SK-N-SH (cell line): ENCODE results near the gene ITGB6. TPM values are rescaled to one million over a fixed set of nuclear protein-coding genes. Genes with fewer than 3 reads are reported as not detected.

Experiments
- CTCF ChIA-PET: fragments of 300-600, 350-600 bp; formaldehyde crosslinking; extraction: SDS; loops from one replicate; lab custom pipeline; 2021; lab: Yijun Ruan, JAX
- POLR2A ChIA-PET: fragments of 350-600 bp; sonication (Branson Sonifier 250); formaldehyde crosslinking; extraction: SDS; loops from one replicate; lab custom pipeline; 2020; ENCODE audit warnings: antibody characterized with exemption, inconsistent platforms; lab: Yijun Ruan, JAX
- DNase-seq: peaks from one replicate; pipeline ENCODE4 v3.0.0; 2012
- H2AFZ ChIP-seq: fragments of 200-600 bp; sonication (generic); 2 replicates; pipeline ENCODE4 v1.8.1; 2016; ENCODE audit warnings: antibody characterized with exemption, mild to moderate bottlenecking, low read depth
- H3F3A ChIP-seq: fragments of 200-600 bp; sonication (generic); replicated peaks from 2 replicates; pipeline ENCODE3; 2016; ENCODE audit warnings: antibody characterized with exemption, mild to moderate bottlenecking; ENCODE audit not compliant: insufficient read depth
- H3K27ac ChIP-seq, 2 experiments: fragments of 200-500 bp in 1 of 2; fragments of 200-600 bp in 1 of 2; sonication (Bioruptor generic) in 1 of 2; sonication (generic), shearing (Covaris generic) in 1 of 2; 2 replicates each; pipeline versions ENCODE4 v1.5.1 to v1.6.1; 2014 to 2016; ENCODE audit warnings: low read depth in 2 of 2, inconsistent platforms in 1 of 2, low read length in 1 of 2, mild to moderate bottlenecking in 1 of 2, mixed read lengths in 1 of 2
- H3K27me3 ChIP-seq: fragments of 200-600 bp; sonication (generic), shearing (Covaris generic); 2 replicates; pipeline ENCODE4 v1.6.1; 2016; ENCODE audit warnings: mixed run types; ENCODE audit not compliant: insufficient read depth
- H3K36me3 ChIP-seq, 2 experiments: fragments of 200-500 bp in 1 of 2; fragments of 200-600 bp in 1 of 2; sonication (Bioruptor generic) in 1 of 2; sonication (generic) in 1 of 2; replicated peaks in 1 of 2; 2 replicates each; pipeline versions ENCODE3 to v1.5.1; 2014 to 2016; ENCODE audit warnings: low read length in 1 of 2, mild to moderate bottlenecking in 1 of 2; ENCODE audit not compliant: insufficient read depth in 2 of 2, control insufficient read depth in 1 of 2
- H3K4me1 ChIP-seq, 2 experiments: fragments of 200-500 bp in 1 of 2; fragments of 200-600 bp in 1 of 2; sonication (Bioruptor generic) in 1 of 2; sonication (generic), shearing (Covaris generic) in 1 of 2; 2 replicates each; pipeline versions ENCODE4 v1.5.1 to v1.6.1; 2014 to 2016; ENCODE audit warnings: low read depth in 1 of 2, low read length in 1 of 2, mixed run types in 1 of 2; ENCODE audit not compliant: insufficient read depth in 2 of 2, control insufficient read depth in 1 of 2
- H3K4me2 ChIP-seq: fragments of 200-600 bp; sonication (generic), shearing (Covaris generic); 2 replicates; pipeline ENCODE4 v1.6.1; 2017; ENCODE audit warnings: mixed run types
- H3K4me3 ChIP-seq, 2 experiments: fragments of 200-500 bp in 1 of 2; fragments of 200-600 bp in 1 of 2; sonication (Bioruptor generic) in 1 of 2; sonication (generic), shearing (Covaris generic) in 1 of 2; 2 replicates each; pipeline versions ENCODE4 v1.5.1 to v1.8.1; 2014 to 2016; ENCODE audit warnings: low read depth in 2 of 2, inconsistent platforms in 1 of 2, low read length in 1 of 2, mild to moderate bottlenecking in 1 of 2, mixed read lengths in 1 of 2, moderate library complexity in 1 of 2
- H3K79me2 ChIP-seq: fragments of 200-600 bp; sonication (generic); 2 replicates; pipeline ENCODE4 v1.8.1; 2017; ENCODE audit warnings: mild to moderate bottlenecking; ENCODE audit not compliant: insufficient read depth
- H3K9ac ChIP-seq: fragments of 200-600 bp; sonication (generic); 2 replicates; pipeline ENCODE4 v1.6.1; 2017; ENCODE audit warnings: mixed run types
- H3K9me2 ChIP-seq: fragments of 200-600 bp; sonication (generic); 2 replicates; pipeline ENCODE4 v1.6.1; 2017; ENCODE audit warnings: mixed run types
- H3K9me3 ChIP-seq: fragments of 200-600 bp; sonication (generic); 2 replicates; pipeline ENCODE4 v1.6.1; 2017; ENCODE audit warnings: mixed run types, mild to moderate bottlenecking, moderate library complexity
- H4K20me1 ChIP-seq: fragments of 200-600 bp; sonication (generic); 2 replicates; pipeline ENCODE4 v1.6.1; 2017; ENCODE audit warnings: mild to moderate bottlenecking, mixed run types; ENCODE audit not compliant: insufficient read depth
- ELF1 ChIP-seq: IDR thresholded peaks from 2 replicates; pipeline ENCODE4 v1.4.0; 2012
- EP300 ChIP-seq, 2 experiments: IDR thresholded peaks; 2 replicates each; pipeline versions ENCODE4 v1.4.0 to v1.6.1; 2012; ENCODE audit warnings: borderline replicate concordance in 1 of 2, low read depth in 1 of 2, low read length in 1 of 2
- GATA2 ChIP-seq: sonication (generic); formaldehyde crosslinking; IDR thresholded peaks from 2 replicates; pipeline ENCODE4 v1.5.0; 2020; ENCODE audit warnings: mild to moderate bottlenecking, missing genetic modification reagents
- JUND ChIP-seq: IDR thresholded peaks from 2 replicates; pipeline ENCODE4 v1.4.0; 2012
- MAX ChIP-seq: IDR thresholded peaks from 2 replicates; pipeline ENCODE4 v1.4.0; 2012; ENCODE audit warnings: low read depth
- MEF2A ChIP-seq: IDR thresholded peaks from 2 replicates; pipeline ENCODE4 v1.4.0; 2012; ENCODE audit warnings: low read depth, borderline replicate concordance
- REST ChIP-seq: IDR thresholded peaks from 2 replicates; pipeline ENCODE4 v1.6.1; 2012; ENCODE audit warnings: mild to moderate bottlenecking, low read depth, low read length, moderate library complexity
- RFX5 ChIP-seq: IDR thresholded peaks from 2 replicates; pipeline ENCODE4 v1.6.1; 2012; ENCODE audit warnings: mild to moderate bottlenecking, improper control_type of control experiment, low read length
- RXRA ChIP-seq: IDR thresholded peaks from 2 replicates; pipeline ENCODE4 v1.4.0; 2012; ENCODE audit warnings: low read depth, mild to moderate bottlenecking, borderline replicate concordance
- SIN3A ChIP-seq: IDR thresholded peaks from 2 replicates; pipeline ENCODE4 v1.6.1; 2012; ENCODE audit warnings: low read depth, mild to moderate bottlenecking, low read length, moderate library complexity, borderline replicate concordance
- TAF1 ChIP-seq: IDR thresholded peaks from 2 replicates; pipeline ENCODE4 v1.6.1; 2012; ENCODE audit warnings: low read depth, mild to moderate bottlenecking, low read length, moderate library complexity, borderline replicate concordance
- TCF12 ChIP-seq: IDR thresholded peaks from 2 replicates; pipeline ENCODE4 v1.4.0; 2012
- TEAD4 ChIP-seq: IDR thresholded peaks from 2 replicates; pipeline ENCODE4 v1.4.0; 2012; ENCODE audit warnings: mild to moderate bottlenecking, borderline replicate concordance; ENCODE audit not compliant: insufficient read depth
- ZBTB33 ChIP-seq: IDR thresholded peaks from 2 replicates; pipeline ENCODE4 v1.4.0; 2012; ENCODE audit warnings: low read depth, borderline replicate concordance
- WGBS: methylation state at CpG from one replicate; pipeline ENCODE4 v1.1.6; 2017; ENCODE audit warnings: low lambda C conversion rate; 5-methylcytosine and 5-hydroxymethylcytosine counted together
- polyA plus RNA-seq, 3 experiments: library from polyadenylated mRNA; depleted of rRNA; stranded (reverse); fragments of >200 nt; gene quantifications; 2 replicates each; pipeline ENCODE4 v1.2.3, GENCODE V29; 2012
- TF ChIP-seq, protein P1 (sequence below): fragments of 150-350 bp; IDR thresholded peaks from 2 replicates; pipeline ENCODE4 v1.6.1; 2017; ENCODE audit warnings: antibody characterized with exemption, low read length, low read depth, borderline replicate concordance

ITGB6 gene
- polyA plus RNA-seq, 1 of the 3 experiments (the other 2 are of a cell fraction), result 0.10 TPM

DNA sequence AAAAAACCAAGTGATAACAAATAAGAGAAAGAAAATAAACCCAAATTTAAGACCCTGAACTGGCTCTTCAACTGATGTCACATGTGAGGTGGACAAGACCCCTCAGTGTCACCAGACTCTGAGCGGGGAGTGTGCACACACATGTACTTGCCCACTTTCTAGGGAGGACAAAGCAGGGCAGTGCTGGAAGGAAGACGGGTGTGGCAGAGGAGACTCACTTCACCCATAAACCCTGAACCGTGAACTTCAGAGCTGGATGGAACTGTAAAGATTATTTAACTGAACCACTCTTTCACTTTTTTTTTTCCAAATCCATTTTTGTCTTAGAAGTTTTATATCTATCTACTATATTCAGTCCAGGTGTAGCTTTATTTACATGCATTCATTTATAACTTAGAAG, 149.9 kb downstream of the ITGB6 start:
- Histone ChIP-seq H3K4me2 (no peak overlapping the region), H3K27me3 (peaks cover 7% of the 10 kb centered on the region; the same call in 1 of the 2 replicates), H3F3A (no peaks in the 10 kb centered on the region), H4K20me1 (no peaks in the 10 kb centered on the region), H3K27ac (no peak overlapping the region), H3K9me2 (no peaks in the 10 kb centered on the region), H3K36me3 (no peaks in the 10 kb centered on the region), H3K9me3 (no peaks in the 10 kb centered on the region), H3K9ac (no peak overlapping the region), H3K79me2 (no peaks in the 10 kb centered on the region), H3K4me1 (no peaks in the 10 kb centered on the region), H2AFZ (no peak overlapping the region), H3K4me3 (no peak overlapping the region)
- 88% methylated on average over 3 of the region's 3 CpGs for WGBS
- ChIA-PET CTCF (no interaction called here), POLR2A (no interaction called here)
- TF ChIP-seq TCF12 (no peak), TEAD4 (no peak), RFX5 (no peak), REST (no peak), ELF1 (no peak), ZBTB33 (no peak), MEF2A (no peak), EP300 (IDR thresholded peaks at IDR 0.05; ENCODE audit: borderline replicate concordance in 1 of 2, low read depth in 1 of 2, low read length in 1 of 2) (no peak), JUND (no peak), TAF1 (no peak), RXRA (no peak), SIN3A (no peak), GATA2 (CRISPR knock-in tag) (no peak), MAX (no peak)
- TF ChIP-seq, protein P1, sequence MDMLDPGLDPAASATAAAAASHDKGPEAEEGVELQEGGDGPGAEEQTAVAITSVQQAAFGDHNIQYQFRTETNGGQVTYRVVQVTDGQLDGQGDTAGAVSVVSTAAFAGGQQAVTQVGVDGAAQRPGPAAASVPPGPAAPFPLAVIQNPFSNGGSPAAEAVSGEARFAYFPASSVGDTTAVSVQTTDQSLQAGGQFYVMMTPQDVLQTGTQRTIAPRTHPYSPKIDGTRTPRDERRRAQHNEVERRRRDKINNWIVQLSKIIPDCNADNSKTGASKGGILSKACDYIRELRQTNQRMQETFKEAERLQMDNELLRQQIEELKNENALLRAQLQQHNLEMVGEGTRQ, result no peak
- no peak for DNase-seq

Other genes with a start within 250 kb of the ITGB6 start
- not detected in 2 replicates for gene PLA2R1, start 137.7 kb downstream of the ITGB6 start, polyA plus RNA-seq (2012; rRNA removed)